SU-DHL-6 (cell line): ENCODE measurements around the gene PHYHD1.

Experiments
- EZH2phosphoT487 ChIP-seq: fragments of 200-600 bp; sonication (generic), shearing (Covaris generic); conservative IDR thresholded peaks from 2 replicates; pipeline ENCODE4 v1.6.1; 2018; ENCODE audit warnings: mild to moderate bottlenecking, antibody characterized with exemption, low read length, moderate library complexity, mixed read lengths
- TF ChIP-seq, protein P1 (sequence below): fragments of 200-600 bp; sonication (generic); IDR thresholded peaks from one replicate; pipeline ENCODE4 v1.5.1; 2017; ENCODE audit warnings: antibody characterized with exemption, mild to moderate bottlenecking, low read length, moderate library complexity; ENCODE audit not compliant: insufficient read depth, poor library complexity, severe bottlenecking

- TF ChIP-seq, protein P1, sequence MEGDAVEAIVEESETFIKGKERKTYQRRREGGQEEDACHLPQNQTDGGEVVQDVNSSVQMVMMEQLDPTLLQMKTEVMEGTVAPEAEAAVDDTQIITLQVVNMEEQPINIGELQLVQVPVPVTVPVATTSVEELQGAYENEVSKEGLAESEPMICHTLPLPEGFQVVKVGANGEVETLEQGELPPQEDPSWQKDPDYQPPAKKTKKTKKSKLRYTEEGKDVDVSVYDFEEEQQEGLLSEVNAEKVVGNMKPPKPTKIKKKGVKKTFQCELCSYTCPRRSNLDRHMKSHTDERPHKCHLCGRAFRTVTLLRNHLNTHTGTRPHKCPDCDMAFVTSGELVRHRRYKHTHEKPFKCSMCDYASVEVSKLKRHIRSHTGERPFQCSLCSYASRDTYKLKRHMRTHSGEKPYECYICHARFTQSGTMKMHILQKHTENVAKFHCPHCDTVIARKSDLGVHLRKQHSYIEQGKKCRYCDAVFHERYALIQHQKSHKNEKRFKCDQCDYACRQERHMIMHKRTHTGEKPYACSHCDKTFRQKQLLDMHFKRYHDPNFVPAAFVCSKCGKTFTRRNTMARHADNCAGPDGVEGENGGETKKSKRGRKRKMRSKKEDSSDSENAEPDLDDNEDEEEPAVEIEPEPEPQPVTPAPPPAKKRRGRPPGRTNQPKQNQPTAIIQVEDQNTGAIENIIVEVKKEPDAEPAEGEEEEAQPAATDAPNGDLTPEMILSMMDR = no peak
- TF ChIP-seq EZH2phosphoT487 = no peak
These were observed 14.8 kb upstream of the PHYHD1 start for GRCh38 chr9:128905964-128906363.
